HepG2 (cell line): Measurements from ENCODE around the gene LINS1. TPM values are rescaled to one million over a fixed set of nuclear protein-coding genes. Genes with fewer than 3 reads are reported as not detected.

ENCODE experiments used
- CC2D1A ChIP-seq: sonication (generic); formaldehyde crosslinking; IDR thresholded peaks from 2 replicates; pipeline ENCODE4 v1.8.1; 2023; ENCODE audit warnings: mild to moderate bottlenecking, missing genetic modification reagents
- KLF15 ChIP-seq: sonication (generic); formaldehyde crosslinking; IDR thresholded peaks from 2 replicates; pipeline ENCODE4 v1.8.1; 2023; ENCODE audit warnings: borderline replicate concordance, mild to moderate bottlenecking, inconsistent platforms, missing genetic modification reagents, mixed read lengths
- NKX3-1 ChIP-seq: sonication (generic); formaldehyde crosslinking; IDR thresholded peaks from 2 replicates; pipeline ENCODE4 v1.5.0; 2020; ENCODE audit warnings: missing genetic modification reagents
- PHF5A ChIP-seq: IDR thresholded peaks from one replicate; pipeline ENCODE4 v1.6.1; 2018; ENCODE audit warnings: low read depth, missing genetic modification reagents; ENCODE audit not compliant: unreplicated experiment
- PLRG1 ChIP-seq: fragments of 450-650 bp; conservative IDR thresholded peaks from 2 replicates; pipeline ENCODE4 v1.6.1; 2016
- SIN3A ChIP-seq: IDR thresholded peaks from 2 replicates; pipeline ENCODE4 v1.6.1; 2011; ENCODE audit warnings: low read depth, mild to moderate bottlenecking, control low read depth, low read length, borderline replicate concordance
- ZNF564 ChIP-seq: sonication (generic); formaldehyde crosslinking; IDR thresholded peaks from 2 replicates; pipeline ENCODE4 v1.8.1; 2023; ENCODE audit warnings: mild to moderate bottlenecking, missing genetic modification reagents
- ZNF598 ChIP-seq: sonication (generic); formaldehyde crosslinking; IDR thresholded peaks from 2 replicates; pipeline ENCODE4 v1.5.1; 2020; ENCODE audit warnings: mild to moderate bottlenecking, missing genetic modification reagents, borderline replicate concordance
- ZNF670 ChIP-seq: sonication (generic); formaldehyde crosslinking; IDR thresholded peaks from 2 replicates; pipeline ENCODE4 v1.8.0; 2022; ENCODE audit warnings: mild to moderate bottlenecking, missing genetic modification reagents, borderline replicate concordance
- ZNF850 ChIP-seq: sonication (generic); formaldehyde crosslinking; conservative IDR thresholded peaks from 2 replicates; pipeline ENCODE4 v1.9.0; 2021; ENCODE audit warnings: mild to moderate bottlenecking, missing genetic modification reagents
- ZSCAN22 ChIP-seq: sonication (generic); formaldehyde crosslinking; IDR thresholded peaks from 2 replicates; pipeline ENCODE4 v1.4.0; 2020; ENCODE audit warnings: mild to moderate bottlenecking, missing genetic modification reagents
- polyA plus RNA-seq, 8 experiments: library from polyadenylated mRNA; depleted of rRNA in 3 of 8; stranded (reverse) in 7 of 8; unstranded in 1 of 8; fragments of >200 nt; fragmentation: Illumina TruSeq in 4 of 8; extraction: Trizol in 4 of 8; gene quantifications; 2 replicates each; pipeline versions ENCODE4 v1.2.1 to v1.2.3, GENCODE V29; 2011 to 2016; ENCODE audit warnings: low read depth in 4 of 8, missing spikeins in 1 of 8, mixed read lengths in 1 of 8; ENCODE audit not compliant: insufficient read depth in 1 of 8
- total RNA-seq, 5 experiments: library from RNA; depleted of rRNA; stranded (reverse); fragments of >200 nt; fragmentation: Illumina TruSeq; extraction: Trizol; gene quantifications; 2 replicates each; pipeline ENCODE4 v1.2.3, GENCODE V29; 2016; ENCODE audit warnings: low read depth in 1 of 5
- TF ChIP-seq, protein P1 (sequence below): sonication (generic); formaldehyde crosslinking; IDR thresholded peaks from 2 replicates; pipeline ENCODE4 v1.9.0; 2021; ENCODE audit warnings: missing genetic modification reagents, borderline replicate concordance
- TF ChIP-seq, protein P2 (sequence below), 2 experiments: fragments of 450-650 bp in 1 of 2; sonication (generic) in 1 of 2; formaldehyde crosslinking in 1 of 2; IDR thresholded peaks; 2 replicates each; pipeline versions ENCODE4 v1.6.1 to v1.8.0; 2016 to 2022; ENCODE audit warnings: antibody characterized with exemption in 1 of 2, mild to moderate bottlenecking in 1 of 2, missing genetic modification reagents in 1 of 2
- TF ChIP-seq, protein P3 (sequence below): sonication (generic); formaldehyde crosslinking; IDR thresholded peaks from 2 replicates; pipeline ENCODE4 v1.4.0; 2020; ENCODE audit warnings: mild to moderate bottlenecking, missing genetic modification reagents

LINS1 gene
- total and polyA plus RNA-seq, 2 of the 13 experiments (the other 11 are each of a cell fraction or from before 2014, with no cell fraction given), result 9.8 to 10.4 TPM

DNA sequence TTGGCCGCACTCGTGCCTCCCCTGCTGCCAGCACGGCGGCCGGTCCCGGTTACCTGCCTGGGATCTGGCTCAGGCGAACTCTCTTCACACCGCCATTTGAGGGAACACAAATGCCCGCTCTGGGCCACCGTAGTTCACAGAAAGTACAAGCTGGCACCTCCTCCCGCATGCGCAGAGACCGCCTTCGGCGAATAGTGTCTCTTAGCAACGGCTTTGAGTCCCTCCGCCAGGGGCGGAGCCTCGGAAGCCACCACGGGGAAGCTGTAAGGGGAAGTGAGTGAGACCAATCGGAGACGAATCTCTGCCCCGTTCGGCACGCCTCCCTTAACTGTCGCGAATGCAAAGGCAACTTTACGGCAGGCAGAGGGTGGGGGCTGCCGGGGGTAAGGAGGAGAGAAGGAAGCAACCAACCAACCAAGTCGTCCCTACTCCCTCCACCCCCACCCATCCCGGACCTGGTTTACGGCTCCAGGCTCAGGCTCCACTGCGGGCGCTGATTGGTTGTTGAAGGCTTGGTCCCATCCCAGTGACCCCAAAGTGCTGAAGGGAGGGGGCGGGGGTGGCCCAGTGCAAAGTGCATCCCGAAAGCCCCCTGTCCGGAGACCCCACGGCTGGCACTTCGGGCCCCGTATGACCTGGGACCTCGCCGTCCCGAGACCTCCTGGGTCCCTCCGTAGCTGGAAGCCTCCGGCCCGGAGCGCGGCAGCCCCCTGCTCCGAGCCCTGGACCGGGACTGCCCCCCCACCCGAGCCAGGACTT, at the start of gene LINS1, which contains the start of gene ASB7 (continued):
- TF ChIP-seq, protein P1, sequence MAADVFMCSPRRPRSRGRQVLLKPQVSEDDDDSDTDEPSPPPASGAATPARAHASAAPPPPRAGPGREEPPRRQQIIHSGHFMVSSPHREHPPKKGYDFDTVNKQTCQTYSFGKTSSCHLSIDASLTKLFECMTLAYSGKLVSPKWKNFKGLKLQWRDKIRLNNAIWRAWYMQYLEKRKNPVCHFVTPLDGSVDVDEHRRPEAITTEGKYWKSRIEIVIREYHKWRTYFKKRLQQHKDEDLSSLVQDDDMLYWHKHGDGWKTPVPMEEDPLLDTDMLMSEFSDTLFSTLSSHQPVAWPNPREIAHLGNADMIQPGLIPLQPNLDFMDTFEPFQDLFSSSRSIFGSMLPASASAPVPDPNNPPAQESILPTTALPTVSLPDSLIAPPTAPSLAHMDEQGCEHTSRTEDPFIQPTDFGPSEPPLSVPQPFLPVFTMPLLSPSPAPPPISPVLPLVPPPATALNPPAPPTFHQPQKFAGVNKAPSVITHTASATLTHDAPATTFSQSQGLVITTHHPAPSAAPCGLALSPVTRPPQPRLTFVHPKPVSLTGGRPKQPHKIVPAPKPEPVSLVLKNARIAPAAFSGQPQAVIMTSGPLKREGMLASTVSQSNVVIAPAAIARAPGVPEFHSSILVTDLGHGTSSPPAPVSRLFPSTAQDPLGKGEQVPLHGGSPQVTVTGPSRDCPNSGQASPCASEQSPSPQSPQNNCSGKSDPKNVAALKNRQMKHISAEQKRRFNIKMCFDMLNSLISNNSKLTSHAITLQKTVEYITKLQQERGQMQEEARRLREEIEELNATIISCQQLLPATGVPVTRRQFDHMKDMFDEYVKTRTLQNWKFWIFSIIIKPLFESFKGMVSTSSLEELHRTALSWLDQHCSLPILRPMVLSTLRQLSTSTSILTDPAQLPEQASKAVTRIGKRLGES (CRISPR knock-in tag), result no peak
- no peak for TF ChIP-seq PHF5A (CRISPR knock-in tag)
- no peak for TF ChIP-seq ZNF598 (CRISPR knock-in tag)
- TF ChIP-seq ZNF564 (CRISPR knock-in tag), result no peak
- no peak for TF ChIP-seq KLF15 (CRISPR knock-in tag)
- peak; percentile 68; the same call in 1 of the 2 replicates for TF ChIP-seq SIN3A
- no peak for TF ChIP-seq CC2D1A
- TF ChIP-seq ZNF850 (CRISPR knock-in tag), result no peak
- TF ChIP-seq PLRG1, result no peak
- TF ChIP-seq, protein P2, sequence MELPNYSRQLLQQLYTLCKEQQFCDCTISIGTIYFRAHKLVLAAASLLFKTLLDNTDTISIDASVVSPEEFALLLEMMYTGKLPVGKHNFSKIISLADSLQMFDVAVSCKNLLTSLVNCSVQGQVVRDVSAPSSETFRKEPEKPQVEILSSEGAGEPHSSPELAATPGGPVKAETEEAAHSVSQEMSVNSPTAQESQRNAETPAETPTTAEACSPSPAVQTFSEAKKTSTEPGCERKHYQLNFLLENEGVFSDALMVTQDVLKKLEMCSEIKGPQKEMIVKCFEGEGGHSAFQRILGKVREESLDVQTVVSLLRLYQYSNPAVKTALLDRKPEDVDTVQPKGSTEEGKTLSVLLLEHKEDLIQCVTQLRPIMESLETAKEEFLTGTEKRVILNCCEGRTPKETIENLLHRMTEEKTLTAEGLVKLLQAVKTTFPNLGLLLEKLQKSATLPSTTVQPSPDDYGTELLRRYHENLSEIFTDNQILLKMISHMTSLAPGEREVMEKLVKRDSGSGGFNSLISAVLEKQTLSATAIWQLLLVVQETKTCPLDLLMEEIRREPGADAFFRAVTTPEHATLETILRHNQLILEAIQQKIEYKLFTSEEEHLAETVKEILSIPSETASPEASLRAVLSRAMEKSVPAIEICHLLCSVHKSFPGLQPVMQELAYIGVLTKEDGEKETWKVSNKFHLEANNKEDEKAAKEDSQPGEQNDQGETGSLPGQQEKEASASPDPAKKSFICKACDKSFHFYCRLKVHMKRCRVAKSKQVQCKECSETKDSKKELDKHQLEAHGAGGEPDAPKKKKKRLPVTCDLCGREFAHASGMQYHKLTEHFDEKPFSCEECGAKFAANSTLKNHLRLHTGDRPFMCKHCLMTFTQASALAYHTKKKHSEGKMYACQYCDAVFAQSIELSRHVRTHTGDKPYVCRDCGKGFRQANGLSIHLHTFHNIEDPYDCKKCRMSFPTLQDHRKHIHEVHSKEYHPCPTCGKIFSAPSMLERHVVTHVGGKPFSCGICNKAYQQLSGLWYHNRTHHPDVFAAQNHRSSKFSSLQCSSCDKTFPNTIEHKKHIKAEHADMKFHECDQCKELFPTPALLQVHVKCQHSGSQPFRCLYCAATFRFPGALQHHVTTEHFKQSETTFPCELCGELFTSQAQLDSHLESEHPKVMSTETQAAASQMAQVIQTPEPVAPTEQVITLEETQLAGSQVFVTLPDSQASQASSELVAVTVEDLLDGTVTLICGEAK (IDR thresholded peaks at IDR 0.05), result no peak
- TF ChIP-seq, protein P2 (CRISPR knock-in tag; IDR thresholded peaks at IDR 0.05), result peak; percentile 79
- TF ChIP-seq NKX3-1, result 0 out of 2 replicates have a peak, but pooled peaks have one; percentile 33
- TF ChIP-seq, protein P3, sequence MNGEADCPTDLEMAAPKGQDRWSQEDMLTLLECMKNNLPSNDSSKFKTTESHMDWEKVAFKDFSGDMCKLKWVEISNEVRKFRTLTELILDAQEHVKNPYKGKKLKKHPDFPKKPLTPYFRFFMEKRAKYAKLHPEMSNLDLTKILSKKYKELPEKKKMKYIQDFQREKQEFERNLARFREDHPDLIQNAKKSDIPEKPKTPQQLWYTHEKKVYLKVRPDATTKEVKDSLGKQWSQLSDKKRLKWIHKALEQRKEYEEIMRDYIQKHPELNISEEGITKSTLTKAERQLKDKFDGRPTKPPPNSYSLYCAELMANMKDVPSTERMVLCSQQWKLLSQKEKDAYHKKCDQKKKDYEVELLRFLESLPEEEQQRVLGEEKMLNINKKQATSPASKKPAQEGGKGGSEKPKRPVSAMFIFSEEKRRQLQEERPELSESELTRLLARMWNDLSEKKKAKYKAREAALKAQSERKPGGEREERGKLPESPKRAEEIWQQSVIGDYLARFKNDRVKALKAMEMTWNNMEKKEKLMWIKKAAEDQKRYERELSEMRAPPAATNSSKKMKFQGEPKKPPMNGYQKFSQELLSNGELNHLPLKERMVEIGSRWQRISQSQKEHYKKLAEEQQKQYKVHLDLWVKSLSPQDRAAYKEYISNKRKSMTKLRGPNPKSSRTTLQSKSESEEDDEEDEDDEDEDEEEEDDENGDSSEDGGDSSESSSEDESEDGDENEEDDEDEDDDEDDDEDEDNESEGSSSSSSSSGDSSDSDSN (CRISPR knock-in tag), result no peak; the same call in 1 of the 2 replicates
- TF ChIP-seq ZSCAN22 (CRISPR knock-in tag), result no peak
- TF ChIP-seq ZNF670 (CRISPR knock-in tag), result no peak
